CD4-positive, alpha-beta T cell (primary cell): ENCODE data around the gene XYLT1. TPM values are rescaled to one million over a fixed set of nuclear protein-coding genes. Genes with fewer than 3 reads are reported as not detected.
A peak's percentile ranks its signal among the peaks of the same experiment; 100 is the strongest.

Experiments
- ATAC-seq: fragments of 200-7000 bp; cut with Tn5 transposase; one replicate; pipeline ENCODE4 v1.10.0; 2022; ENCODE audit warnings: mild to moderate bottlenecking; ENCODE audit not compliant: poor library complexity
- CTCF ChIA-PET: fragments of 350-600 bp; sonication (Branson Sonifier 250); formaldehyde crosslinking; loops from one replicate; lab custom pipeline; 2021; ENCODE audit warnings: antibody characterized with exemption, inconsistent platforms; lab: Charles Lee
- POLR2A ChIA-PET: fragments of 350-600 bp; sonication (Branson Sonifier 250); formaldehyde crosslinking; loops from one replicate; lab custom pipeline; 2021; ENCODE audit warnings: antibody characterized with exemption, inconsistent platforms; lab: Charles Lee
- DNase-seq, 14 experiments: peaks; one replicate each; pipeline ENCODE4 v3.0.0-alpha.2; 2013 to 2020; ENCODE audit warnings: mixed read lengths in 2 of 14
- H3K27ac ChIP-seq, 2 donors: one replicate each; pipeline versions ENCODE4 v1.5.1 to v1.7.0; 2013; ENCODE audit warnings: low read length in 2 of 2, low read depth in 1 of 2, mild to moderate bottlenecking in 1 of 2
- H3K27me3 ChIP-seq, 2 experiments: 1 replicate in 1 of 2; 2 replicates in 1 of 2; pipeline versions ENCODE4 v1.6.1 to v1.7.0; 2013; ENCODE audit warnings: low read length in 2 of 2, control low read depth in 1 of 2, mild to moderate bottlenecking in 1 of 2, moderate library complexity in 1 of 2; ENCODE audit not compliant: insufficient read depth in 2 of 2, control insufficient read depth in 1 of 2
- H3K36me3 ChIP-seq: one replicate; pipeline ENCODE4 v1.6.1; 2013; ENCODE audit warnings: low read length, control low read depth; ENCODE audit not compliant: insufficient read depth
- H3K4me1 ChIP-seq: one replicate; pipeline ENCODE4 v1.6.1; 2013; ENCODE audit warnings: low read length, control low read depth; ENCODE audit not compliant: insufficient read depth
- H3K4me3 ChIP-seq: one replicate; pipeline ENCODE4 v1.5.1; 2013; ENCODE audit warnings: mild to moderate bottlenecking, low read length, moderate library complexity
- H3K9me3 ChIP-seq, 2 experiments: 1 replicate in 1 of 2; 2 replicates in 1 of 2; pipeline versions ENCODE4 v1.6.1 to v1.7.0; 2013; ENCODE audit warnings: low read length in 2 of 2, mild to moderate bottlenecking in 2 of 2, control low read depth in 1 of 2, moderate library complexity in 1 of 2; ENCODE audit not compliant: control insufficient read depth in 1 of 2, insufficient read depth in 1 of 2
- H3K27ac Mint-ChIP-seq: one replicate; pipeline ENCODE4 v1.8.0; 2020; ENCODE audit warnings: mixed read lengths
- H3K27me3 Mint-ChIP-seq: one replicate; pipeline ENCODE4 v1.8.0; 2021; ENCODE audit warnings: mixed read lengths
- H3K36me3 Mint-ChIP-seq: one replicate; pipeline ENCODE4 v1.8.0; 2021; ENCODE audit warnings: low read depth, mixed read lengths
- H3K4me1 Mint-ChIP-seq: one replicate; pipeline ENCODE4 v1.8.0; 2021; ENCODE audit warnings: low read depth, mixed read lengths
- H3K4me3 Mint-ChIP-seq: one replicate; pipeline ENCODE4 v1.8.0; 2020; ENCODE audit warnings: mild to moderate bottlenecking, mixed read lengths
- H3K9me3 Mint-ChIP-seq: one replicate; pipeline ENCODE4 v1.8.0; 2020; ENCODE audit warnings: mixed read lengths
- CTCF ChIP-seq: fragments of 200-600 bp; IDR thresholded peaks from one replicate; pipeline ENCODE4 v1.8.0; 2022; ENCODE audit warnings: antibody characterized with exemption, mild to moderate bottlenecking
- intact Hi-C, 2 experiments: fragments of 100-400 bp; cut with DNase I in 1 of 2; cut with micrococcal nuclease in 1 of 2; formaldehyde crosslinking; loops; one replicate each; pipeline versions ENCODE4 v1.15.1 to v1.9.0; 2023 to 2025; cut with DNase I, micrococcal nuclease
- total RNA-seq, 174 experiments: library from RNA in 2 of 174; stranded (reverse) in 2 of 174; gene quantifications; one replicate each; pipeline ENCODE4 v1.2.3 and lab custom pipeline; 2021 to 2026

Gene XYLT1
- total RNA-seq, 2 experiments from 2014 or later, result 26.0 to 27.1 TPM

- CTCF ChIA-PET, result interaction anchor here (0.6 kb wide), 1 partner anchor 102 kb away, joined by 3 read pairs; no protein-coding TSS in a partner anchor
- H3K4me3 Mint-ChIP-seq, result no peak overlapping the region
- H3K36me3 Mint-ChIP-seq, result no peaks in the 10 kb centered on the region
- no peak for ATAC-seq
- no peak for TF ChIP-seq CTCF
- no peaks in the 10 kb centered on the region for H3K9me3 Mint-ChIP-seq
- H3K4me1 Mint-ChIP-seq, result peaks cover 54% of the 10 kb centered on the region
- Histone ChIP-seq H3K27ac (no peak overlapping the region), H3K36me3 (peaks cover 4% of the 10 kb centered on the region), H3K4me1 (peaks cover 37% of the 10 kb centered on the region), H3K4me3 (no peak overlapping the region), H3K9me3 (no peaks in the 10 kb centered on the region), H3K27me3 (no peaks in the 10 kb centered on the region)
- POLR2A ChIA-PET, result no interaction called here
- no peak overlapping the region for H3K27ac Mint-ChIP-seq
- no peak for DNase-seq
- H3K27me3 Mint-ChIP-seq, result no peaks in the 10 kb centered on the region
- intact Hi-C loops, result no loop called here
Observed at GRCh38 chr16:17453364-17454038, 17.3 kb downstream of the XYLT1 start.

GRCh38 chr16:17452922-17453321, 17.8 kb downstream of the XYLT1 start:
- intact Hi-C loops, result no loop called here
- CTCF ChIA-PET, result no interaction called here
- H3K27me3 ChIP-seq, result no peaks in the 10 kb centered on the region
- POLR2A ChIA-PET, result no interaction called here
- no peak for DNase-seq
- no peak for TF ChIP-seq CTCF
- H3K4me3 Mint-ChIP-seq, result no peak overlapping the region
- H3K9me3 Mint-ChIP-seq, result no peaks in the 10 kb centered on the region
- H3K27ac Mint-ChIP-seq, result no peak overlapping the region
- H3K36me3 ChIP-seq, result peaks cover 4% of the 10 kb centered on the region
- H3K9me3 ChIP-seq, result no peaks in the 10 kb centered on the region
- ATAC-seq, result no peak
- no peaks in the 10 kb centered on the region for H3K27me3 Mint-ChIP-seq
- H3K4me1 Mint-ChIP-seq, result peaks cover 59% of the 10 kb centered on the region
- no peak overlapping the region for H3K4me3 ChIP-seq
- no peaks in the 10 kb centered on the region for H3K36me3 Mint-ChIP-seq
- H3K4me1 ChIP-seq, result peaks cover 42% of the 10 kb centered on the region
- H3K27ac ChIP-seq, result no peak overlapping the region

- CTCF ChIA-PET, result interaction anchor here (0.9 kb wide), 1 partner anchor 18 kb away, joined by 3 read pairs; no protein-coding TSS in a partner anchor
- no peaks in the 10 kb centered on the region for H3K36me3 Mint-ChIP-seq
Observed at GRCh38 chr16:17451843-17452242, 18.9 kb downstream of the XYLT1 start.

More at GRCh38 chr16:17451843-17452242, 18.9 kb downstream of the XYLT1 start:
- no peak for TF ChIP-seq CTCF
- Histone ChIP-seq H3K27me3 (no peaks in the 10 kb centered on the region), H3K27ac (peak overlapping the region in 1 of 2 donors; percentile 37), H3K4me1 (peaks cover 52% of the 10 kb centered on the region), H3K9me3 (no peaks in the 10 kb centered on the region), H3K36me3 (peaks cover 4% of the 10 kb centered on the region), H3K4me3 (no peak overlapping the region)
- intact Hi-C loops, result no loop called here
- DNase-seq (peak in 4 of 14 experiments; percentile 19 to 65 (median 60)), ATAC-seq (peak; percentile 14)
- peaks cover 61% of the 10 kb centered on the region for H3K4me1 Mint-ChIP-seq
- H3K4me3 Mint-ChIP-seq, result peak overlapping the region; percentile 2
- POLR2A ChIA-PET, result no interaction called here
- H3K27ac Mint-ChIP-seq, result peak overlapping the region; percentile 92
- H3K27me3 Mint-ChIP-seq, result no peaks in the 10 kb centered on the region
- no peaks in the 10 kb centered on the region for H3K9me3 Mint-ChIP-seq
